MM.1S (cell line): Measurements from ENCODE around the gene MIB2.

Source experiments
- CTCF ChIP-seq: fragments of 300-600 bp; sonication (generic); IDR thresholded peaks from 2 replicates; pipeline ENCODE4 v1.5.1; 2016; ENCODE audit warnings: antibody characterized with exemption, low read length, mixed read lengths
- EZH2 ChIP-seq: fragments of 300-600 bp; sonication (generic); optimal IDR thresholded peaks from 2 replicates; pipeline ENCODE3; 2017; ENCODE audit warnings: low read depth, mild to moderate bottlenecking, antibody characterized with exemption, low read length, mixed read lengths
- EZH2phosphoT487 ChIP-seq: fragments of 300-600 bp; sonication (generic); IDR thresholded peaks from 2 replicates; pipeline ENCODE4 v1.6.1; 2018; ENCODE audit warnings: antibody characterized with exemption, low read length

GRCh38 chr1:1598051-1598719 is 17.1 kb upstream of the MIB2 start:
- TF ChIP-seq CTCF, result no peak
- no peak for TF ChIP-seq EZH2phosphoT487
- no peak for TF ChIP-seq EZH2
